Right ventricle myocardium superior (tissue), 1 donor: ENCODE results near the gene POLR2I. TPM values are rescaled to one million over a fixed set of nuclear protein-coding genes. Genes with fewer than 3 reads are reported as not detected.

Experiments used
- ATAC-seq: fragments of 200-7000 bp; cut with Tn5 transposase; one replicate; pipeline ENCODE4 v1.9.1; 2020; ENCODE audit warnings: mild to moderate bottlenecking; ENCODE audit not compliant: poor library complexity
- DNase-seq: peaks from one replicate; pipeline ENCODE4 v3.0.0-alpha.2; 2020
- intact Hi-C: fragments of 100-400 bp; cut with DNase I; formaldehyde crosslinking; loops from one replicate; pipeline ENCODE4 v1.11.2; 2022
- long read RNA-seq: library from polyadenylated mRNA; unstranded; transcript quantifications from one replicate; pipeline ENCODE4 v2.0.0, GENCODE V29; 2021
- total RNA-seq: library from RNA; stranded (reverse); fragmentation: NEBNext Ultra II Directional; extraction: Animal tissue kit (Norgen Biotek cat#: 25700); gene quantifications from one replicate; pipeline ENCODE4 v1.2.1, GENCODE V29; 2021
- donor health status: DM: no; HTN: yes; CAD: no; lungs with severe emphysema.

Gene POLR2I
- total RNA-seq, result 145 TPM
- long read RNA-seq, transcript POLR2I-206 (5 exons, 542 nt), result minor isoform, 10 of 60 reads
- long read RNA-seq, transcript POLR2I-201 (6 exons, 913 nt), result major isoform, 44 of 60 reads
- long read RNA-seq, partial matches to known transcripts, result 1 of 60 reads
- long read RNA-seq, other reads (novel, unspliced or antisense), result 2 of 60 reads

DNA sequence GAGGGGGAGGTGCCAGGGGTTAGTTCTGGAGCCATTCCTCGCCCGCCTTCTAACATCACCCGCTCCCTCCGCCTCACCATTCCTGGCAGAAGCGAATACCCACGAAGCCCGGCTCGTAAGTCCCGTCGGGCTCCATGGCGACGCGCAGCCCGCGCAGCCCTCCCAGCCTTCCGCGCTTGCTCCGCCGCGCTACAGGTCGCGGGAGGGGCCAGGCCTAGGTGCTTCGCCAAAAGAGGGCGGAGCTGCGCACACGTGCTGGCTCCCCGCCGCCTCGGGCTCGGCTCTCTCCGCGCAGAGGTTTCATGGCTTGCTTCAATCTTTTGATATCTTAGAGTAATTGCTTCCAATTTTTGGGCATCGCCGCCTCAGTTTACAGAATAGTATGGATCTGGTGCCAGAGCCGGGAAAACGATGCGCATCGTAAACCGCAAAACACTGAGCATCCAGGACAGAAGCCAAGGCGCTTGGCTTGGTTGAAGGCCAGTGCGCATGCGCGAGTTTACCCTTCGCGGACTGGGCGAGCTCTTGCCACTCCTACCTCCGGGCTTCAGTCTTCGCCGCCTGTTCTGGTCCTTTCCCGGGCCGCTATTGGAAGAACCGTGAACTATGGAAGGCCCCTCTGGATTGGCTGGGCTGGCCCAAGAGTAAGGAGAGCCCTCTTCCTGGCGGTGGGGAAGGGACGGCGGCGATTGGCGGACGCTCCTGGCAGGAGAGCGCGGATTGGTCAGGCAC lies at the start of gene POLR2I:
Gene POLR2I, minus strand, starts transcription at position 155 of the 732 bp plus-strand sequence. Its CDS starts 19 bp downstream, at position 136.
- peak; percentile 99 for DNase-seq
- ATAC-seq, result peak; percentile 92
- intact Hi-C loops, result loop anchor here (2.0 to 5.0 kb wide), 2 partner anchors 60 to 118 kb away; partner anchors contain the start of genes SDHAF1, THAP8 and WDR62

DNA sequence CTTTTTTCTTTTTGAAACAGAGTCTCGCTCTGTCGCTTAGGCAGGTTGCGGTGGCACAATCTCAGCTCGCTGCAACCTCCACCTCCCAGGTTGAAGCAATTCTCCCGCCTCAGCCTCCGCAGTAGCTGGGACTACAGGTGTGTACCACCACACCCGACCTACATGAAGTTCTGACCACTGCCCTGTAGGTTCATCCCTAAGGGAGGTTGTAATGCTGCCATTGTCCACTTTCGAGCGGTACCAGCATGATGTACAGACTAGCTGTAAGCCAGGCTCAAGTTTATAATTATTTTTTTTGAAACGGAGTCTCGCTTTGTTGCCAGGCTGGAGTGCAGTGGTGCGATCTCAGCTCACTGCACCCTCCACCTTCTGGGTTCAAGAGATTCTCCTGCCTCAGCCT lies 49.1 kb upstream of the POLR2I start:
- ATAC-seq (no peak), DNase-seq (no peak)
- intact Hi-C loops, result no loop called here

GRCh38 chr19:36160821-36161596 lies 46.3 kb upstream of the POLR2I start:
- ATAC-seq (peak; percentile 41), DNase-seq (no peak)
- intact Hi-C loops, result no loop called here

DNA sequence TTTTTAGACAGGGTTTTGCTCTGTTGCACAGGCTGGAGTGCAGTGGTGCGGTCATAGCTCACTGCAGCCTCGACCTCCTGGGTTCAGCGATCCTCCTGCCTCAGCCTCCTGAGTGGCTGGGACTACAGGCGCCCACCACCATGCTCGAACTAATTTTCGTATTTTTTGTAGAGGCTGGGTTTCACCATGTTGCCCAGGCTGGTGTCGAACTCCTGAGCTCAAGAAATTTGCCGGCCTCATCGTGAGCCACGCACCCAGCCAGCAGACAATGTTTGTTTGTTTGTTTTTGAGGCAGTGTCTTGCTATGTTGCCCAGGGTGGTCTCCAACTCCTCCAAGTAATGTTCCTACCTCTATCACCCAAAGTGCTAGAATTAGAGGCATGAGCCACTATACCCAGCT lies 38.5 kb upstream of the POLR2I start:
- intact Hi-C loops, result no loop called here
- DNase-seq, result peak; percentile 39
- no peak for ATAC-seq

DNA sequence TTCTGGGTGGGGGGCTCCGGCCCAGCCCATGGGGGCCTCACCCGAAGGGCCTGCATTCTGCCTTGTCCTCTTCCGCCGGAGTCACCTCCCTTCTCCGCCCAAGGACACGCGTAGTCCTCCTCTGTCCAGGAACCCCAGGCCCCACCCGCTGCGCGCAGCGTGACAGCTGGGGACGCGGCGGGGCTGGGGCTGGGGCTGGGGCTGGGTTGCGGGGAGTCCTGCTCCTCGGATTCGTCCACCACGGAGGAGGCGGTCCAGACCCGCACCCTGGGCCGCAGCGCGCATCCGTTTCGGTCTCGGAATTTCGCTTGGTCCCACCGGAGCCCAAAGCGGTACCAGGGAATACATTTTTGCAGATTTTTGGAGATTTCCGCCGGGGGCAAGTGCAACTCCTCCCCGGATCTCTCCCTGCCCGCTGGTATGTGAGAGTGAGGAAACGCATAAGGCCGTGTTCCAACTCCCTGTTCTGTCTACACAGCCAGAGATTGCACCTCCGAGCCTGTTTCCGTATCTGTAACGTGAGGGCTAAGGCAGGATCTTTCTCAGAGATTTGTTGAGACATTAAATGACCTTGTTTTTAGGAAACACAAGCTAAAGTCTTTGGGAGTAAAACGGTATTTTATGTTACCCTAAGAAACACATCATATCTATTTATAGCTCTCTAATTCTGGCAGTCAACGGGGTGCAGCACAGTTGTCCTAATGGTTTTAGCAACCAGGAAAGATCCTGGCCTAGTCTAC lies 37.8 kb upstream of the POLR2I start, which contains the start of gene COX7A1:
Gene COX7A1, minus strand, starts transcription at position 96 of the 740 bp plus-strand sequence. Its CDS starts 40 bp downstream, at position 56.
- intact Hi-C loops, result no loop called here
- DNase-seq (peak; percentile 89), ATAC-seq (peak; percentile 92)

DNA sequence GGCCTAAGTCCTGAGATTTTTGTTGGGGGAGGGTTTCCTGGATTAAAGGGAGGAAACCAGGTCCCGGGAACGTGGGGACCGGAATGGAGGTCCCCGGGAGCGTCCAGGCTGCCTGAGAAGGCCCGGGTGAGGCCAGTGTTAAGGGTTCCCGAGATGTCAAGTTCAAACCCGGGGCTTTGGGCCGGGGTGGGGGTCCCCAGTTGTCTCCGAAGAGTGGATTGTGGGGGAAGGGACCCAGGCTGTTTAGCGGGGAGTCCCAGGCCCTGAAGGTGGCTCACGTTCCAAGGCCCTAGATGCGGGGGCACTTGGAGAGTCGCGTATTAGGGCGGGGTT lies 37.3 kb upstream of the POLR2I start:
- no peak for DNase-seq
- ATAC-seq, result peak; percentile 10
- intact Hi-C loops, result no loop called here

- intact Hi-C loops, result no loop called here
- DNase-seq (peak; percentile 75), ATAC-seq (peak; percentile 64)
Measured at GRCh38 chr19:36151144-36152018, 36.7 kb upstream of the POLR2I start.

- DNase-seq (peak; percentile 41), ATAC-seq (no peak)
- intact Hi-C loops, result no loop called here
Measured at GRCh38 chr19:36150586-36150985, 35.9 kb upstream of the POLR2I start.

GRCh38 chr19:36149673-36150406 lies 35.2 kb upstream of the POLR2I start:
- intact Hi-C loops, result no loop called here

GRCh38 chr19:36144624-36145023 lies 29.9 kb upstream of the POLR2I start:
- intact Hi-C loops, result no loop called here
- ATAC-seq (no peak), DNase-seq (no peak)

More at GRCh38 chr19:36149673-36150406, 35.2 kb upstream of the POLR2I start:
- ATAC-seq (peak; percentile 2), DNase-seq (peak; percentile 50)

DNA sequence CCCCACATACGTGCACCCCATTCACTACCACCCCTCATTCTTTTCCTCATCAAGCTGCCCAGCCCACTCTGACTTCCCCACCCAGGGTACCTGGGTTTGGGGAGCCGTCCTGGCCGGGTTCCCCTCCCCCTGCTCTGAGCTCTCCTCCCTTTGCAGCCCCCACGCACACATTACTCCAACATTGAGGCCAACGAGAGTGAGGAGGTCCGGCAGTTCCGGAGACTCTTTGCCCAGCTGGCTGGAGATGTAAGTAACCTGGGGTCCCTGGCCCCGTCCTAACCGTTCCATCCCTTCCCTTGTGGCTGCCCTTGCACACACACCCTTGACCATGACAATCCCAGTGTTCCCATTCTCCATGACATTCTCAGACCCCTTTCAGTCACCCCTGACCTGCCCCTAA lies 27.8 kb upstream of the POLR2I start:
- DNase-seq, result no peak
- intact Hi-C loops, result no loop called here

GRCh38 chr19:36142046-36142445 lies 27.4 kb upstream of the POLR2I start:
- ATAC-seq, result no peak
- DNase-seq, result no peak
- intact Hi-C loops, result no loop called here

More for the DNA sequence above, 27.8 kb upstream of the POLR2I start:
- no peak for ATAC-seq

GRCh38 chr19:36141039-36141927 lies 26.6 kb upstream of the POLR2I start:
- ATAC-seq (peak; percentile 79), DNase-seq (peak; percentile 92)
- intact Hi-C loops, result no loop called here

DNA sequence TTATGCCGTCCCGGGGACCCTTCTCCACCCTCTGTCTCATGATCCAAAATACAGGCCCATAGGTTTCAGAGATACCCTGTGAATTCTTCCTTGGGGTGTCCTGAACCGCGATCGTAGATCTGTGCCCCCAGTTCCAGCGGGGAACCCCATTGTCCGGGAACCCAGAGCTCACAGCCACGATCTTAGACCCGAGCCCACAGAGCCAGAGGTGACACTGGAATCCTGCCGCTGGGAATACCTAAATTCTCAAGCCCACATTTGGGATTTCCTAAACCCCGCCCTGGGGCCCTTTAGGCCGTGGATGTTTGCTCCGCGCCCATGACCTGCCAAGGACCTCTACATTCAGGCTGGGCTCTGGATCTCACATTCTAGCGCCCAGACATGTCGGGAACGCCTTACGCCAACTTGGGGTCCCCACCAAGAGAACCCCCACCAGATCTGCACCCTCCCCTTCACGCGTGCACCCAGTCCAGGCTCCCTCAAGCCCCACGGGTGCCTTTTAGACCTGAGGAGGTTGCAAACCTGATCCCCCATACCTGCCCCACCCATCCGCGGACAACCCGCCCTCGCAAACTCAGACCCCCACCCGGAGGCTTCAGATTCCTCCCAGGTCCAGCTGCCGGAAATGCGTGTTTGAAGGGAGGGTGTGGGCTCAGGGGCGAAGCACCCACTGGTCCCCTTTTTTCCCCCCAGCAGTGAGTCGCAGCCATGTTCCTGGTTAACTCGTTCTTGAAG lies 25.8 kb upstream of the POLR2I start:
- intact Hi-C loops, result no loop called here
- DNase-seq, result peak; percentile 62
- peak; percentile 40 for ATAC-seq

DNA sequence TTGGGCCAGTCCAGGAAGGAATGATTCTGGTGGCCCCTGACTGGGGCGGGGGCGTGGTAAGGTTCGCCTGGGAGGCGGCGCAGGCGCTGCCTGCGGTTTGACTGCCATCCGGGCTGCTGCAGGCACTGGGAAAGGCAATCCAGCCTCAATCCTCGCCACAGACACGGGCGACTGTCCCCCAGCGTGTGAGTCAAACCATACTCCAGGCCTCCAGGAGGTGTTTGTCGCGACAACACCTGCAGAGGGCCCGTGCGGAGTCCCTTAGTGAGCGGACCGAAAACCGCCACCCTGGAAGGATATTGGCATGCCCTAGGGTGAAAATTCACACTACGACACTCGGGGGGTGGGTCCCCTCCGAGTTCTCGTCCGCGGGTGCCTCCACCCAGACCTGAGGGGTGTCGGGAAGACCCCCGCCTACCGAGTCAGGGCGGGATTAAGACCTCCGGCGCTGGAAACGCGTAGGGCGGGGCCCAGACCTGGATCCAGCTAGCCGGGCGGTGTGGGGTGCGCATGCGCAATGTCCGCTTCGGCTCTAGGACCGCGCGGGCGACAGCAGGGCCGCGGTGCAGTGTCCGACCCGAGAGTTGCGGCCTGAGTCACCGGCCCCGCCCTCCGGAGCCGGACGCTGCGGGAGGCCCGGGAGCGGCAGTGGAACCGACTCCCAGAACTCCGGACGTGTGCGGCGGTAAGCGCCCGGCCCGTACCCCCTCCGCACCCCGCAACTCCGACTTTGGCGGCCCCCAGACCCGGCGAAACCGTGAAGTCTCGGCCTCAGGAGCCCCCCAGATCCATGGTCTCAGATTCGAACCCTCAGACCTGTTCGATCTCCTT lies 25.0 kb upstream of the POLR2I start, which contains the start of gene CAPNS1:
Gene CAPNS1, plus strand, starts transcription at position 594 of the 831 bp plus-strand sequence. CDS start 946 bp downstream, outside the sequence.
- ATAC-seq, result peak; percentile 92
- intact Hi-C loops, result no loop called here

More for the DNA sequence above, 25.0 kb upstream of the POLR2I start, which contains the start of gene CAPNS1:
- DNase-seq, result peak; percentile 99
